Endothelial cell (in vitro differentiated cells): ENCODE measurements around the gene SNX5. TPM values are rescaled to one million over a fixed set of nuclear protein-coding genes. Genes with fewer than 3 reads are reported as not detected.

Experiments used
- DNase-seq: peaks from one replicate; pipeline ENCODE4 v3.0.0; 2021; ENCODE audit warnings: low spot score
- H3K27ac Mint-ChIP-seq: one replicate; pipeline ENCODE4 v1.8.0; 2021; ENCODE audit warnings: mixed read lengths, inconsistent platforms; ENCODE audit not compliant: unreplicated experiment
- H3K27me3 Mint-ChIP-seq: one replicate; pipeline ENCODE4 v1.8.0; 2021; ENCODE audit warnings: mild to moderate bottlenecking, moderate library complexity, mixed read lengths, inconsistent platforms; ENCODE audit not compliant: unreplicated experiment
- H3K36me3 Mint-ChIP-seq: one replicate; pipeline ENCODE4 v1.8.0; 2021; ENCODE audit warnings: mild to moderate bottlenecking, low read depth, mixed read lengths, inconsistent platforms; ENCODE audit not compliant: unreplicated experiment
- H3K4me1 Mint-ChIP-seq: one replicate; pipeline ENCODE4 v1.8.0; 2021; ENCODE audit warnings: mild to moderate bottlenecking, mixed read lengths, inconsistent platforms; ENCODE audit not compliant: unreplicated experiment
- H3K4me3 Mint-ChIP-seq: one replicate; pipeline ENCODE4 v1.8.0; 2021; ENCODE audit warnings: mild to moderate bottlenecking, mixed read lengths, inconsistent platforms; ENCODE audit not compliant: unreplicated experiment
- H3K9me3 Mint-ChIP-seq: one replicate; pipeline ENCODE4 v1.8.0; 2021; ENCODE audit warnings: mixed read lengths, inconsistent platforms; ENCODE audit not compliant: unreplicated experiment
- total RNA-seq: library from RNA; stranded (reverse); fragmentation: NEBNext Ultra II Directional; extraction: Animal tissue kit (Norgen Biotek cat#: 25700); gene quantifications from one replicate; pipeline ENCODE4 v1.2.1, GENCODE V29; 2021; ENCODE audit not compliant: unreplicated experiment
- TF ChIP-seq, protein P1 (sequence below): fragments of 200-600 bp; sonication (generic); IDR thresholded peaks from one replicate; pipeline ENCODE4 v1.5.0; 2021; ENCODE audit warnings: antibody characterized with exemption; ENCODE audit not compliant: unreplicated experiment

Gene SNX5
- total RNA-seq, 1 donor from 2014 or later, result 61.7 TPM

DNA sequence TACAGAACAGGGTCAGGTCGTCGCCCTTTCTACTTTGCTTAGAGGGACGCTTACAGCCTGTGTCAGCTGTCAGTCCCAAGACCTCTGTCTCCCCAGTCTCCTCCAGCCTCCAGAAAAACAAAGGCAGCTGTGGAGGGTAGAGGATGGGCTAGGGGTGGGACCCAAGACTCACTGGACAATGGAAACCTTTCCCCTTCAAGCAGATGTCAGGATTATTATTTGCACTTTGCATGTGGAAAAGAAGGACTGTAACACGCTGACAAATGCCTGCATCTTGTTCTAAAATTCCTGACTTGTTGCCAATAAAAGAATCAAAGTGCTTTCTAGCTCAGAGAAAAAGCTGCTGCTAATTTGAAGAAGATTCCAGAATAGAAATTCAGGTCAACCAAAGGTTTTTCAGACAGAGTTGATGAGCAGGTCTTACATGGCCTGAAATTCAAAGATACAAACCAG, 58.7 kb downstream of the SNX5 start:
- Mint-ChIP-seq H3K4me3 (no peak overlapping the region), H3K4me1 (no peaks in the 10 kb centered on the region), H3K27me3 (no peaks in the 10 kb centered on the region), H3K9me3 (no peaks in the 10 kb centered on the region), H3K27ac (no peak overlapping the region), H3K36me3 (no peaks in the 10 kb centered on the region)
- no peak for DNase-seq
- TF ChIP-seq, protein P1, sequence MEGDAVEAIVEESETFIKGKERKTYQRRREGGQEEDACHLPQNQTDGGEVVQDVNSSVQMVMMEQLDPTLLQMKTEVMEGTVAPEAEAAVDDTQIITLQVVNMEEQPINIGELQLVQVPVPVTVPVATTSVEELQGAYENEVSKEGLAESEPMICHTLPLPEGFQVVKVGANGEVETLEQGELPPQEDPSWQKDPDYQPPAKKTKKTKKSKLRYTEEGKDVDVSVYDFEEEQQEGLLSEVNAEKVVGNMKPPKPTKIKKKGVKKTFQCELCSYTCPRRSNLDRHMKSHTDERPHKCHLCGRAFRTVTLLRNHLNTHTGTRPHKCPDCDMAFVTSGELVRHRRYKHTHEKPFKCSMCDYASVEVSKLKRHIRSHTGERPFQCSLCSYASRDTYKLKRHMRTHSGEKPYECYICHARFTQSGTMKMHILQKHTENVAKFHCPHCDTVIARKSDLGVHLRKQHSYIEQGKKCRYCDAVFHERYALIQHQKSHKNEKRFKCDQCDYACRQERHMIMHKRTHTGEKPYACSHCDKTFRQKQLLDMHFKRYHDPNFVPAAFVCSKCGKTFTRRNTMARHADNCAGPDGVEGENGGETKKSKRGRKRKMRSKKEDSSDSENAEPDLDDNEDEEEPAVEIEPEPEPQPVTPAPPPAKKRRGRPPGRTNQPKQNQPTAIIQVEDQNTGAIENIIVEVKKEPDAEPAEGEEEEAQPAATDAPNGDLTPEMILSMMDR, result no peak

- TF ChIP-seq, protein P1, result no peak
- H3K4me3 Mint-ChIP-seq, result no peak overlapping the region
- no peaks in the 10 kb centered on the region for H3K4me1 Mint-ChIP-seq
- H3K36me3 Mint-ChIP-seq, result no peaks in the 10 kb centered on the region
- no peaks in the 10 kb centered on the region for H3K9me3 Mint-ChIP-seq
- no peak overlapping the region for H3K27ac Mint-ChIP-seq
- H3K27me3 Mint-ChIP-seq, result no peaks in the 10 kb centered on the region
- no peak for DNase-seq
Observed at GRCh38 chr20:17905544-17905943, 63.0 kb downstream of the SNX5 start.

GRCh38 chr20:17904027-17904426, 64.6 kb downstream of the SNX5 start:
- H3K4me3 Mint-ChIP-seq, result no peak overlapping the region
- no peaks in the 10 kb centered on the region for H3K36me3 Mint-ChIP-seq
- H3K27me3 Mint-ChIP-seq, result no peaks in the 10 kb centered on the region
- TF ChIP-seq, protein P1, result no peak
- no peaks in the 10 kb centered on the region for H3K4me1 Mint-ChIP-seq
- H3K9me3 Mint-ChIP-seq, result no peaks in the 10 kb centered on the region
- no peak overlapping the region for H3K27ac Mint-ChIP-seq
- DNase-seq, result no peak

DNA sequence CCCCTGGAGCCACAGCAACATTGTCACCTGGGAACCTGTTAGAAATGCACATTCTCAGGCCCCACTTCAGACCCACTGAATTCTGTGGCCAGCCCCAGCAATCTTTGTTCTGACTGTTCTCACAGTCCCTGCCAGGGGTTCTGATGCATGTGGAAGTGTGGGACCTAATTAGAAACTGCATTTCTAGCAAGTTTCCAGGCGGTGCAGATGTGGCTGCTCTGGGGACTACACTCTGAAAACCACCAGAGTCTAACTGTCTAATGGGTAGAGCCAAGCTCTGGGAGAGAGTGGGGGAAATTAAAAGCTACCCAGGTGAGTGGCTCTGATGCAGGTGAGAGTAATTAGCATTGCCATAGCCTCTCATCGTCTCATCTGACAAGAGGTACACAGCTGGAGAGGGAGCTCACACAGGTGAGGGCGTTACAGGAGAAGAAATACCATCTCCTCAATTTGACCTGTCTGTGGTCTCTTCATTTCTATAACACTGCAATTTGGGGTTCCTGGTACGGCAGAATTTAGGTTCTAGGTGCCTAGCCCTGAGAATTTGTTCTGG, 66.0 kb downstream of the SNX5 start:
- peaks cover under 1% of the 10 kb centered on the region for H3K27me3 Mint-ChIP-seq
- no peaks in the 10 kb centered on the region for H3K9me3 Mint-ChIP-seq
- H3K4me1 Mint-ChIP-seq, result no peaks in the 10 kb centered on the region
- H3K27ac Mint-ChIP-seq, result no peak overlapping the region
- no peaks in the 10 kb centered on the region for H3K36me3 Mint-ChIP-seq
- TF ChIP-seq, protein P1, result no peak
- no peak for DNase-seq
- H3K4me3 Mint-ChIP-seq, result no peak overlapping the region

DNA sequence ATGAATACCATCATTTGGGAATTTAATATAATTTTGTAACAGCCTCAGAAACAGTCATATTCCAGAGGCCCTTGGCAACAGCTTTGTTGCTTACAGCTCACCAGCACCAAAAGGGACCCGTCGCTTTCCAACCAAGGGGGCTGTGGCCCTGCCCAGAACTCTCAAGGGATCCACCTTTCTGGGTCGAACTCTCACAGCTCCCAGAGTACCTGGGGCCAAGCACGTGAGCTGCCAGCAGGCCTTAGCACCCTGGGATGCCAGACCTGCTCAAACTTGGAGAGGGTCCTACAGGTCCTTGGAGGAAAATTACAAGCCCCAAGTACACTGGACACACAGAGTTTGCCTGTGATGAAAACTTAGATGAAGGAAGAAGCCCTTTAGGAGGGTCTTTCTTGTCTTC, 66.6 kb downstream of the SNX5 start:
- DNase-seq, result no peak
- peaks cover 3% of the 10 kb centered on the region for H3K27me3 Mint-ChIP-seq
- no peaks in the 10 kb centered on the region for H3K9me3 Mint-ChIP-seq
- H3K4me3 Mint-ChIP-seq, result no peak overlapping the region
- H3K27ac Mint-ChIP-seq, result no peak overlapping the region
- peaks cover 6% of the 10 kb centered on the region for H3K4me1 Mint-ChIP-seq
- TF ChIP-seq, protein P1, result no peak
- no peaks in the 10 kb centered on the region for H3K36me3 Mint-ChIP-seq
